Measurements from ENCODE around the gene PGAP1. TPM values are rescaled to one million over a fixed set of nuclear protein-coding genes. Genes with fewer than 3 reads are reported as not detected.

PGAP1 gene
- total RNA-seq, 2 experiments from 2014 or later = 17.7 to 19.2 TPM

DNA sequence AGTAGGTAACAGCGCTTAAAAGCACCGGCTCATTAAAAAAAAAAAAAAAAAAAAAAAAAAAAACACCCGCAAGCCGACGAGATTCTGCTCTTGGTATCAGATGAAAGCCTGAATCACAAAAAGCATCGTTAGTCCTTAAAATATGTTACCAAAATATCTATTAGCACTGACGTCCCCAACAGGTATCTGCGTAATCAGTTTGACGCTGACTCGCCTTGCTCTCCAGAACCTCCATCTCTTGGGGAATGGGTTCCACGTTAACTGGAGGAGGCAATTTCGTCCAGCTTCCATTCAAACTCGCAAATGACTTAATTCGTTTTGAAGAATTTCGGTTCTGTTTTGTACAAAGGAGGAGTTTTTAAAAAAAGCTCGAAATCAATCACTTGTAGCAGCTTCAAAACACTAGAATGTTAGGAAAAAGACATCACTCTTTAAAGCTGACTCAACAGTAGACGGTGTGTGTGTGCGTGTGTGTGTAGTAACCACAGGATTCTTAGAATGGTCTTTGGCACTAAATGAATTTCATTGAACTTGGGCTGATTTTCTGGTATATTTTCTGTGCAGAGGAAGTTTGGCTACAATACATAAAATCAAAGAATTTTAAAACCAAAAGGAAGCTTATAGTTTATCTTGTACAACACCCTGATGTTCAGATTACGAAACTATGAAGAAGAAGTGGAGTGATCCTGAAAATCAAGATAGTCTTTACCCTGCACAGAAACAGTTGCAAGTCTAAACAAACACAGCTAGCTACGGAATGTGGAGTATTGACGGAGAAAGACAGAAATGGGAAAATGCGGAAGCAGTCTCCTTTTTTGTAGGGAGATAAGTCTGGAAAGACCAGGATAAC is 1.1 kb upstream of the PGAP1 start:
- DNase-seq (peak; percentile 91), ATAC-seq (peak; percentile 43)
- Mint-ChIP-seq H3K9me3 (no peaks in the 10 kb centered on the region), H3K4me3 (peak overlapping the region; percentile 90), H3K4me1 (ENCODE audit: low read depth) (peaks cover 29% of the 10 kb centered on the region), H3K36me3 (ENCODE audit: low read depth) (peaks cover 3% of the 10 kb centered on the region), H3K27me3 (no peaks in the 10 kb centered on the region), H3K27ac (peak overlapping the region; percentile 99)
- TF ChIP-seq, protein P1, sequence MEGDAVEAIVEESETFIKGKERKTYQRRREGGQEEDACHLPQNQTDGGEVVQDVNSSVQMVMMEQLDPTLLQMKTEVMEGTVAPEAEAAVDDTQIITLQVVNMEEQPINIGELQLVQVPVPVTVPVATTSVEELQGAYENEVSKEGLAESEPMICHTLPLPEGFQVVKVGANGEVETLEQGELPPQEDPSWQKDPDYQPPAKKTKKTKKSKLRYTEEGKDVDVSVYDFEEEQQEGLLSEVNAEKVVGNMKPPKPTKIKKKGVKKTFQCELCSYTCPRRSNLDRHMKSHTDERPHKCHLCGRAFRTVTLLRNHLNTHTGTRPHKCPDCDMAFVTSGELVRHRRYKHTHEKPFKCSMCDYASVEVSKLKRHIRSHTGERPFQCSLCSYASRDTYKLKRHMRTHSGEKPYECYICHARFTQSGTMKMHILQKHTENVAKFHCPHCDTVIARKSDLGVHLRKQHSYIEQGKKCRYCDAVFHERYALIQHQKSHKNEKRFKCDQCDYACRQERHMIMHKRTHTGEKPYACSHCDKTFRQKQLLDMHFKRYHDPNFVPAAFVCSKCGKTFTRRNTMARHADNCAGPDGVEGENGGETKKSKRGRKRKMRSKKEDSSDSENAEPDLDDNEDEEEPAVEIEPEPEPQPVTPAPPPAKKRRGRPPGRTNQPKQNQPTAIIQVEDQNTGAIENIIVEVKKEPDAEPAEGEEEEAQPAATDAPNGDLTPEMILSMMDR (IDR thresholded peaks at IDR 0.05) = no peak
- CTCF ChIA-PET = interaction anchor here (0.8 to 0.9 kb wide), 3 partner anchors 12 to 42 kb away, joined by 3 to 5 read pairs (median 3); no protein-coding TSS in a partner anchor
- POLR2A ChIA-PET = interaction anchor here (0.6 to 2.3 kb wide), 17 partner anchors 8 to 751 kb away, joined by 3 to 14 read pairs (median 3); partner anchors contain the start of gene GTF3C3
- intact Hi-C loops (cut with micrococcal nuclease) = loop anchor here (5.0 kb wide), 2 partner anchors 35 to 60 kb away; no protein-coding TSS in a partner anchor

DNA sequence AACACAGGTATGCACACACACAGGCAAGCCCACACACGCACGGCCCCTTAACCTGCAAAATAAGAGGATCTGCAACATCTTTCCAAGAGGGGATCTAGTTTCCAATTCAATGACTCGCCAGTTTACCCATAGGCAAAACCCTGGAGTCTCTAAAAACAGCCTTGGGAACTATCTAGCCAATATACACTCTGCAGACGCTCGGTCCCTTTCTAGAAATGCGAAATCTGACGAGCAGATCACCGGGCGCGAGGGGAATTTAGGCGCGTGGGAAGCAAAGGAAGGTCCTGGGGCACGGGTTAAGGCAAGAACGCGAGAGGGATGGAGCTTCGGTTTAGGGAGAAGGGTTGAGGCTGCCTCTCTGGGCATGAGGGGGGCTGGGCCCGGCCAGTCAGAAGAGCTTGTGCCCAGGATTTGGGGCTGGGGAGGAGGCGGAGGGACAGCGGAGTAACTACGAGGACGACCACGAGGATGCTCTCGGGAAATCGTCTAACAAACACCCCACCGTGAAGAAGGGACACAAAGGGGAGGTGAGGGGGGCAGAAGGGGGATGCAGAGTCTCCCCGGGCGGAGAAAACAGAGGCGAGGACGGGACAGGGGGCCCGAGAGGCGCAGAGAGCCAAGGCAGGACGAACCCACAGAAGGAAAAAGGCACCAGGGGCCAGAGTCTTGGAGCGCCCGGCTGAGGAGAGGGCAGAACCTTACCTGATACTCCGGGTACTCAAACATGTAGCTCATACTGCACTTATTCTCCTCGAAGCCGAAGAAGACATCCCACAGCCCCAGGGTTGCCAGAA is 542 bp downstream of the PGAP1 start:
- Mint-ChIP-seq H3K36me3 (ENCODE audit: low read depth) (peaks cover 6% of the 10 kb centered on the region), H3K9me3 (no peaks in the 10 kb centered on the region), H3K27ac (peak overlapping the region; percentile 99), H3K4me3 (peak overlapping the region; percentile 90), H3K4me1 (ENCODE audit: low read depth) (peaks cover 34% of the 10 kb centered on the region), H3K27me3 (no peaks in the 10 kb centered on the region)
- ChIA-PET CTCF (no interaction called here), POLR2A (interaction anchor here (0.8 to 2.3 kb wide), 9 partner anchors 11 to 127 kb away, joined by 3 to 12 read pairs (median 3); partner anchors contain the start of gene GTF3C3)
- peak; percentile 25 for ATAC-seq
- TF ChIP-seq, protein P1 (IDR thresholded peaks at IDR 0.05) = no peak
- peak; percentile 50 for DNase-seq
- intact Hi-C loops (cut with micrococcal nuclease) = loop anchor here (5.0 kb wide), 2 partner anchors 36 to 61 kb away; no protein-coding TSS in a partner anchor

DNA sequence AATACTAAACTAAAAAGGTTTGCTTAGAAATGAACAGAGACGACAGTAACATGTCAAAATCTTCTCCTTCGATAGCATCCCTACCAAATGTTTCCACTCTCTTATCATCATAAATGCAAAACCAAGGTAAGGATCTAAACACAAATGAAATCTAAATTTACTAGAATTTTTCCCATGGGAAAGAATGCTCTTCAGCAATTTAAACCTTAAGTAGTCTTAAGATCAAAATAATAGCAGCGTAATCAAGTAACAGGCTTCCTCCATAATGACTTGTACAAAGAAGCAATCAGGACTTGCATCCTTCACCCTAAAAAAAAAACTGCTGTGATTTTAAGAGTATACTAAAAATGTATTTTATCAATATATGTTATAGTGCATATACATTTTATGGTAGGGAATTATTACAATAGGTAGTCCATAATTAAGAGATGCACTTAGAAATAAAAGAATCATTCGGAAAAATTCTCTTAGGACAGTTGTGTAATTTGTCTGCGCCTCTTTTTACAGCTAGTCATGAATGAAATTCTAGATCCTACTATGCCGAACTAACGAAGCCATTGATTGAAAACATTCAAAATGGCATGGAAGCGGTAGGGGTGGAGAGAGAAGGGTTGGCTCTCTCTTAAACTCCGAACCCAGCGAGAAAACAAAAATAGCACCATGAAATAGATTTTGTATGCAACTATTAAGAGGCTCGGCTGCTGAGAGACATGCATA is 1.3 kb downstream of the PGAP1 start:
- ChIA-PET POLR2A (interaction anchor here (1.1 to 1.7 kb wide), 4 partner anchors 9 to 63 kb away, joined by 3 to 9 read pairs (median 4); no protein-coding TSS in a partner anchor), CTCF (interaction anchor here (1.1 kb wide), 1 partner anchor 9 kb away, joined by 4 read pairs; no protein-coding TSS in a partner anchor)
- intact Hi-C loops (cut with micrococcal nuclease) = loop anchor here (5.0 kb wide), 2 partner anchors 37 to 62 kb away; no protein-coding TSS in a partner anchor
- H3K27me3 Mint-ChIP-seq = no peaks in the 10 kb centered on the region
- ATAC-seq = no peak
- H3K27ac Mint-ChIP-seq = peak overlapping the region; percentile 99
- H3K36me3 Mint-ChIP-seq (ENCODE audit: low read depth) = peaks cover 7% of the 10 kb centered on the region
- peaks cover 38% of the 10 kb centered on the region for H3K4me1 Mint-ChIP-seq (ENCODE audit: low read depth)
- DNase-seq = no peak
- no peaks in the 10 kb centered on the region for H3K9me3 Mint-ChIP-seq
- TF ChIP-seq, protein P1 (IDR thresholded peaks at IDR 0.05) = no peak
- H3K4me3 Mint-ChIP-seq = peak overlapping the region; percentile 90

DNA sequence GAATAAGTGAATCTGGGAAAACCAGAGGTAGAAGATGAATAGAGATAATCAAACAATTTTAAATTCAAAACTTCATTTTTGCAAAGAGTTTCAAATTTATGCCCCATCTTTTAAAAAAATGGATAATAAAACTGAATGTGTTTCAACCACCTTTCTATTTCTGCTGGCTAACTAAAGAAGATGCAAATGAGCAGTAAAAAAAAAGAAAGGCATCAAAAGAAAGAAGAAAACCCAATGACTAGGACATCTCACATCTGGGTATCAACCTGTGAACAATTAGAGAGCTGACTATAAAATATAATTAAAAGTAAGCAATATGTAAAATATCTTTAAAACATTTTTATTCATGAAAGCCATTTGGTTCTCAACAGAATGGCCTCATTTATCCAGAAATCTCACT is 2.5 kb downstream of the PGAP1 start:
- Mint-ChIP-seq H3K4me3 (peak overlapping the region; percentile 90), H3K27ac (no peak overlapping the region), H3K36me3 (ENCODE audit: low read depth) (peaks cover 14% of the 10 kb centered on the region), H3K4me1 (ENCODE audit: low read depth) (peaks cover 43% of the 10 kb centered on the region), H3K9me3 (peaks cover under 1% of the 10 kb centered on the region), H3K27me3 (no peaks in the 10 kb centered on the region)
- CTCF ChIA-PET = no interaction called here
- intact Hi-C loops (cut with micrococcal nuclease) = no loop called here
- TF ChIP-seq, protein P1 (IDR thresholded peaks at IDR 0.05) = no peak
- ATAC-seq (no peak), DNase-seq (no peak)
- POLR2A ChIA-PET = no interaction called here

All from activated CD8-positive, alpha-beta T cell treated with anti-CD3 and anti-CD28 coated beads for 36 hours (primary cell).